ENCODE measurements around the gene EHD1. TPM values are rescaled to one million over a fixed set of nuclear protein-coding genes. Genes with fewer than 3 reads are reported as not detected.

EHD1 gene
- total and polyA plus RNA-seq, 9 of the 15 experiments (the other 6 are each of a cell fraction or from before 2014, with no cell fraction given): 0.46 to 65.0 (median 16.4) TPM

DNA sequence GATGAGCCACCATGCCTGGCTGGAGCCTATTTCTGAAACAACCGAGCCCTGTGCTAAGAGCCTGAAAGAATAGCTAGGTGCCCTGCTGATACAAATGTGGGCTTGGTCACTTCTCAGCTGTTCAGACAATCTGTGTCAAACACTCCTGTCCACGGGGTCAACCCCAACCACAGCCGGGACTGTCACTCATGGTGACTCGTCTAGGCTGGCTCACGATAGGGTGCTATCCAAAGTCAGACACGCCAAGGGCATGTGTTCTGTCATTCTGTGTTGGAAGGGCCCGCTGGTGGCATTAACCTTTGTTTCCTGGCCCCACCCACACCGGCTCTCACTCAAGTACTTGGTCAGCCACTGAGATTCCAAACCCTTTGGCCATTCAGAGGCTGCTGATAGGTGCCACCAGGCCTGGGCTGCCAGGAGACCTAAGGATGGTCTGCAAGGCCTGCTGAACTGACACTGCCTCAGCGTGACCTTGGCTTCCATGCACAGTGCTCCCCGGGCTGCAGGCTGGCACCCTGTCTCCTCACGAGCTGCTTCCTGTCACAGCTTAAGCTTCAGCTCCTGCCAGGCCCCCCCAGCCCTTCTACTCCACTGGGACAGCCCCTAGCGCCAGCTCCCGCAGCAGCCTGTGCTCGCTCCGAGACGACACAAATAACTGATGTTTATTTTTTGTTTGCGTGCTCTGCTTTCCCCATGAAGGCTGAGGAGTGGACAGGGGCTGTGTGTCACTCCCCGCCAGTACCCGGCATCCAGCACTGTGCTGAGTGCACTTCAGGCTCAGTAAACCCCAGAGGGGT lies 19.8 kb downstream of the EHD1 start:
- no peaks in the 10 kb centered on the region for H4K20me1 ChIP-seq (replicated peaks; ENCODE audit: control insufficient read depth, insufficient read depth, low read length)
- DNase-seq (ENCODE audit: extremely low read depth in 1 of 4, low spot score in 3 of 4): no peak
- ChIA-PET CTCF (ENCODE audit: low intra/inter-chr PET ratio) (no interaction called here), POLR2A (interaction anchor here (0.5 to 2.6 kb wide), 7 partner anchors 11 to 231 kb away, joined by 3 to 8 read pairs (median 4); no protein-coding TSS in a partner anchor)
- no TSS peak for BruUV-seq (replicated peaks)
- FAIRE-seq: peak; percentile 44
- no peak overlapping the region for H3K9ac ChIP-seq (ENCODE audit: insufficient read depth in 1 of 2, low read depth in 2 of 2, low read length in 2 of 2)
- no peak for ATAC-seq
- H3K4me2 ChIP-seq (ENCODE audit: insufficient read depth, low read length): no peak overlapping the region
- in situ Hi-C loops (cut with MboI) (no loop called here), intact Hi-C loops (cut with micrococcal nuclease) (no loop called here)
- no peak overlapping the region for H3K27ac ChIP-seq (ENCODE audit: extremely low read depth, low read depth, low read length)
- H3K79me2 ChIP-seq (ENCODE audit: control insufficient read depth, insufficient read depth, low read length): peaks cover 28% of the 10 kb centered on the region
- no peaks in the 10 kb centered on the region for H3K9me1 ChIP-seq (ENCODE audit: control insufficient read depth, insufficient read depth, low read length)
- no peaks in the 10 kb centered on the region for H3K9me3 ChIP-seq (replicated peaks; ENCODE audit: control insufficient read depth, insufficient read depth, low read depth, low read length)
- H3K36me3 ChIP-seq (ENCODE audit: control insufficient read depth, insufficient read depth, low read length): peaks cover 60% of the 10 kb centered on the region; the same call in 2 of the 3 replicates
- TF ChIP-seq CSDE1 (IDR thresholded peaks at IDR 0.05) (no peak), TFAP4 (CRISPR knock-in tag; IDR thresholded peaks at IDR 0.05; ENCODE audit: borderline replicate concordance) (peak; percentile 71; the same call in 1 of the 2 replicates), COPS2 (conservative IDR thresholded peaks at IDR 0.05) (no peak), CBFA2T3 (IDR thresholded peaks at IDR 0.05) (0 out of 2 replicates have a peak, but pooled peaks have one; percentile 12), KDM1A (IDR thresholded peaks at IDR 0.05) (0 out of 4 replicates have a peak, but pooled peaks of 1 of the 2 experiments have one; percentile 15)
- TF ChIP-seq, protein P1, sequence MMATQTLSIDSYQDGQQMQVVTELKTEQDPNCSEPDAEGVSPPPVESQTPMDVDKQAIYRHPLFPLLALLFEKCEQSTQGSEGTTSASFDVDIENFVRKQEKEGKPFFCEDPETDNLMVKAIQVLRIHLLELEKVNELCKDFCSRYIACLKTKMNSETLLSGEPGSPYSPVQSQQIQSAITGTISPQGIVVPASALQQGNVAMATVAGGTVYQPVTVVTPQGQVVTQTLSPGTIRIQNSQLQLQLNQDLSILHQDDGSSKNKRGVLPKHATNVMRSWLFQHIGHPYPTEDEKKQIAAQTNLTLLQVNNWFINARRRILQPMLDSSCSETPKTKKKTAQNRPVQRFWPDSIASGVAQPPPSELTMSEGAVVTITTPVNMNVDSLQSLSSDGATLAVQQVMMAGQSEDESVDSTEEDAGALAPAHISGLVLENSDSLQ (IDR thresholded peaks at IDR 0.05): peak; percentile 33; the same call in 1 of the 2 replicates
- no peak overlapping the region for H2AFZ ChIP-seq (ENCODE audit: low read depth, low read length)
- 76% methylated on average over 17 of the region's 19 CpGs for WGBS (ENCODE audit: insufficient coverage, low coverage, missing lambda C conversion rate)
- no peaks in the 10 kb centered on the region for H3K27me3 ChIP-seq (ENCODE audit: control insufficient read depth in 2 of 2, insufficient read depth in 2 of 2, low read length in 2 of 2)
- peaks cover 22 to 56% of the 10 kb centered on the region in 2 experiments for H3K4me1 ChIP-seq (replicated peaks in 1 of 2; ENCODE audit: control insufficient read depth in 2 of 2, insufficient read depth in 2 of 2, low read length in 2 of 2)
- H3K4me3 ChIP-seq: no peak overlapping the region

All from K562 (cell line).